Measurements from ENCODE around the gene NAPG.
"Not testable (repeated sequence)": the region's sequence is repeated elsewhere in the genome, so short reads cannot be mapped to it uniquely, and the experiment has no call there.

The NAPG gene

DNA sequence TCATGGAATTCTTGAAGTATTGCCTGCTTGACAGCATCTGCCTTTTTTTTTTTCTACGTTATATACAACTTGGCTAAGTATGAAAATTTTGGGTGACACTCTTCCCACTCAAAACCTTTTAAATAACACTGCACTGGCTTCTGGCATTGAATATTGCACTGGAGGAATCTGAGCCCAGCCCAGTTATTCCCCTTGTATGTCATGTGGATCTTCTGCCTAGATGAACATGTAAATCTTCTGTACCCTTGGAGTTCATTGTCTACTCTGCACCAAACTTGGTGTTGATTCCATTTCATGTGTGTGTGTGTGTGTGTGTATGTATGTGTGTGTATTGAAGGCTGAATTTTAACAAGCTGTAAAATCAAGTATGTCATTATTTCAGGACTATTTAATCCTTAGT lies 59.4 kb downstream of the NAPG start:
- DNase-seq (ENCODE audit: low spot score) = no peak

DNA sequence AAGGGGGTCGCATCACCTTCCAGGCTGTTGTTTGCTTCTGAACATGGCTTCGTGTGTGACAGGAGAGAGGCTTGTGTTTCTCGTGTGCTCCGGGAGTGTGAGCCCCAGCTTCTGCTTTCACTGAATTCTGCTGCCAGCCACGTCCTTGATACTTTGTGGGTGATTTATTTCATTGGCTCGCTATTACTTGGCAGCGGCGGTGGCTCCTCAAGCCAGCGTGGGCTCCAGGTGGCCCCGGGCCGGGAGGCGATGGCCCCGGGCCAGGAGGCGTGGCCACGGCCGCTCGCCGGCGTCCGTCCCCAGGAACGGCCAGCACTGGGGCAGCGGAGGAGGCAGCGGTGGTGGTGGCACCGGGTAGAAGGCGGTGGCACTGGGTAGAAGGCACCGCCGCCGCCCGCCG lies 63.1 kb downstream of the NAPG start:
- no peak for DNase-seq (ENCODE audit: low spot score)

DNA sequence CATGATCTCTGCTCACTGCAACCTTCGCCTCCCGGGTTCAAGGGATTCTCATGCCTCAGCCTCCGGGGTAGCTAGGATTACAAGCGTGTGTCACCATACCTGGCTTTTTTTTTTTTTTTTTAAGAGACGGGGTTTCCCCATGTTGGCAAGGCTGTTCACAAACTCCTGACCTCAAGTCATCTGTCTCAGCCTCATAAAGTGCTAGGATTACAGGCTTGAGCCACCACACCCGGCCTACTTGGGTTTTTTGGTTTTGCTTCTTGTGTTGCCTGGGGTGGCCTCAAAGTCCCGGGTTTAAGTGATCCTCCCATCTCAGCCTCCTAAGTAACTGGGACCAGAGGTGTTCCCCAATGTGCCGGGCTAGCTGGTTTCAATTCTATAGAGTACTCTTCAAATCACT lies 64.6 kb downstream of the NAPG start:
- no peak for DNase-seq (ENCODE audit: low spot score)

DNA sequence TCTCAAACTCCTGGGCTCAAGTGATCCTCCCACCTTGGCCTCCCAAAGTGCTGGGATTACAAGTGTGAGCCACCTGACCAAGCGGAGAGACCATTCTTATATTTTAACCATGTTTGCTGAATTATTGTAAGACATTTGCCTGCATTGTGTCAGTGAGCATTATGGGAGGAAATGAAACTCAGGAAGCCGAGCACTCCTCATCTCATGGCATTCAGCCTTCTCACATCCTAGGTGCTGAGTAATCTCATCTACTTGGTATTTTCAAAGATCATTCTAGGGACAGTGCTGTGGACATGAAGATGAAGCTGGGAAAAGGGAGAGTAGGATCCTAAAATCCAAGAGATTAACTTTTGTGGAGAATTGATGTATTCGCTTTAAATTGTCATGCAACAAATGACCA lies 66.1 kb downstream of the NAPG start:
- DNase-seq (ENCODE audit: low spot score) = no peak

DNA sequence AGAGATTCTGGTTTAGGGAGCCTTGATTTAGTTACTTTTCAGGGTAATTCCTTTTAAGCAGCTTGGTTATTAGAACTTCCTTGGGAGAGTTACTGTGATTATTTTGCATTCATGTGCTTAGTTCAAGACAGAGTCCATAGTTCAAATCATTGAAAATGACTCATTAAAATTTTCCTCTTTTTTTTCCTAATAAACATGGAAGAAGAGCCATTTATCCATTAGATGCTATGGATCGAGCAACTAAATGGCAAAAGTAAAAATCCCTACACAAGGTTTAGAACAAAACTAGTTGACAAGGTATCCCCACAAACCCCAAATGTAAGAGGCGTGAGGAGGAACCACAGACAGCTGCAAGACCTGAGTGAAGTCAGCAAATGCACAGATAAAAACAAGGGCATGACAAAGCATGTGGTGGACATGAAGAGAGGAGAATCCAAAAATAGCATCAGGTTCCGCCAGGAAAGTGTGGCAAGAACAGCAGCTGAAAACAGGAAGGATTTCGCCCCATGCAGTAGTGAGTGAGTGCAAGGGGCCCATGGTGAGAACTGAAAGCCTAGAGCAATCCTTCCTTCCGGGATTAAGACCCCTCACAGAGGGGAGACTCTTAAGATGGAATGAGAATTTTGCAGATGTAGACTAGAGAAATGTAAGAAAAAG lies 67.7 kb downstream of the NAPG start:
- DNase-seq (ENCODE audit: low spot score) = not testable (repeated sequence)

DNA sequence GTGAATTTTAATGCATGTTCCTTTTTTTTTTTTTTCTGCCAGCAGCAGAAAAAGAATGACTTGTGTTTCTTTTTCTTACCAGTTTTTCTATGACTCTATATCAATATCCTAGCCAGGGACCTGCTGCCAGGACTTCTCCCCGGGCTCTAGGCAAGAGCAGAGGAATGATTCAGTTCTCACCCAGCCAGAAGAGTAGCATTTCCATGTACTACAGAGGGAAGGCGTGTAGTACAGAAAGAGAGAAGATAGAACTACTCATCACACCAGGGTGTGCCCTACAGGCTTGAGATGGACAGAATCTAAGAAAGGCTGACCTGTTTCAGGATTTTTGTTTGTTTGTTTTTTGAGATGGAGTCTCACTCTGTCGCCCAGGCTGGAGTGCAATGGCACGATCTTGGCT lies 70.1 kb downstream of the NAPG start:
- DNase-seq (ENCODE audit: low spot score) = not testable (repeated sequence)

DNA sequence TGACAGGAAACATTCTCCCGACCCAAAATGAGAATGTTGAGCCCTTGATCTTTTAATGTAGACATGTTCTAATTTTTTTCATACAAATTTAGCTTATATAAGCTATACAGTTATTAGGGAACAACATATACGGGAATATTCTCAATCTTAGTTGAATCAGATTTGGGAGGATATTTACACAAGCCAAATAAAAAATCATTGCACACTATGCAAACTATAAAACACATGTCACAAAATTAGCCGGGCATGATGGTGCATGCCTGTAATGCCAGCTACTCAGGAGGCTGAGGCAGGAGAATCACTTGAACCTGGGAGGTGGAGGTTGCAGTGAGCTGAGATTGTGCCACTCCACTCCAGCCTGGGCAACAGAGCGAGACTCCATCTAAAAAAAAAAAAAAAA lies 71.9 kb downstream of the NAPG start:
- not testable (repeated sequence) for DNase-seq (ENCODE audit: low spot score)

DNA sequence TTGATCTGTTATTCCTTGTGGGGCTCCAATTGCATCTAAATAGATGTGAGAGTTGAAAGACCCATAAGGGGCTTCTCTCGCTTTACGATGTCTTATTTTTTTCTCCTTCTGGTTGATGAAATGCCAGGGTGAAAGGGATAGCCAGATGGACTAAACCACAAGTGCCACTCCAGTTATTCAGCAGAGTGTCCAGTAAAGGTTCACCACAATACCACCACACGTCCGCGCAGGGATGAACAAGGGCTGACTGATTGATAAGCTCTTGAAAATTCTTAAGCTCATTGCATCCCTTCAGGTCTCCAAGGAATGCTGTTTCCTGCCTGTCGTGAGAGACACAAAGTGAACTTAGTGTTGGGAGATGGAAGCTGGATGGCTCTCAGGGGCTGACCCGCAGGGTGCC lies 74.9 kb downstream of the NAPG start:
- DNase-seq (ENCODE audit: low spot score) = not testable (repeated sequence)

Measured in NAMALWA (cell line).